ENCODE measurements around the gene ADRA2B. TPM values are rescaled to one million over a fixed set of nuclear protein-coding genes. Genes with fewer than 3 reads are reported as not detected.
A peak's percentile ranks its signal among the peaks of the same experiment; 100 is the strongest.

ADRA2B gene
- total RNA-seq, 1 donor from 2014 or later, result 5.0 TPM

GRCh38 chr2:96110621-96111256 lies 5.6 kb downstream of the ADRA2B start:
- ATAC-seq, result no peak
- DNase-seq, result peak; percentile 15
- intact Hi-C loops (cut with micrococcal nuclease), result no loop called here

DNA sequence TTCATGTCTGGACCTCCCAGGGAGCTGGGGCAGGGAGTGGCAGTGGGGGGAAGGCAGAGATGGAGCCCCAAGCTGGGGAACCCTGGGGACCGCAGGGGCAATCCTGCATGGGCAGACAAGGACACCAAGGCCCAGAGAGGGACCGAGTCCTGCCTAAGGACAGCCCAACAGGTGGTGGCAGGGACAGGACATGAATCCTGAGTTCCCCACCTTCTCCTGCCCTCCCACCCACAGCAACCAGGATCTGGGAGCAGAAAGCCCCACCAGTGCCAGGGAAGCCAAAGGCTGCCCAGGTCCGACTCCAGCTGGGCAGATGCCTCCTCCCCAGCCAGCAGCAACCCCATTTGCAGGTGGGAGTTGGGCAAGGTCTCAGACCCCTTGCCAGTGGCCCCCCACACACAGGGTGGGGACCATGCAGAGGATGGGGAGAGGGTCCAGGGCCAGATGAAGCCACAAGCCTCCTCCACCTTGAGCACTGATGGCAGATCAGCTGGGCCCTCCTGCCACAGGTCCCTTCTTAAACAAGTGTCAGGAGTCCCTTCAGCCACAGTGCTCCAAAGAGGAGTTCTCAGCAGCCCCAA lies 6.3 kb downstream of the ADRA2B start:
- no peak for ATAC-seq
- peak; percentile 23 for DNase-seq
- intact Hi-C loops (cut with micrococcal nuclease), result no loop called here

GRCh38 chr2:96109361-96109680 lies 7.0 kb downstream of the ADRA2B start:
- intact Hi-C loops (cut with micrococcal nuclease), result no loop called here
- no peak for DNase-seq
- no peak for ATAC-seq

GRCh38 chr2:96108541-96109360 lies 7.6 kb downstream of the ADRA2B start:
- intact Hi-C loops (cut with micrococcal nuclease), result no loop called here
- ATAC-seq, result peak; percentile 67
- DNase-seq, result peak; percentile 65

GRCh38 chr2:96108151-96108540 lies 8.2 kb downstream of the ADRA2B start:
- DNase-seq, result peak; percentile 11

DNA sequence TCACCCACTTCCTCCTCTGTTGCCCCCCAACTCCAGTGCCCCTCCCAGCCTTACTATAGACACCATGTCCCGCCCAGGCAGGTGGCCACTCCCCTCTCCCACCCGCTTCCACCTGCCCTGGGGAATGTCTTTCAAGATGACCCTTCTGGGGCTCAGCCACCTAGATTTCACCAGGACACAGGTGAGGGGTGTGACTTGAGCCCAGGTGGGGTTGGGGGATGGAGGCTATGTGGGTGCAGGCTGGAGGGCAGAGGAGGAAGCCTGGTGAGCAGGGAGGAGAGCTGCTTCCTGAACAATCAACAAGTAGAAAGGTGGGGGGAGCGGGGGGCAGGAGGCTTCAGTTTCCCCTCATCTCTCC lies 8.7 kb downstream of the ADRA2B start:
- ATAC-seq (no peak), DNase-seq (no peak)
- intact Hi-C loops (cut with micrococcal nuclease), result no loop called here

More at GRCh38 chr2:96108151-96108540, 8.2 kb downstream of the ADRA2B start:
- no peak for ATAC-seq
- intact Hi-C loops (cut with micrococcal nuclease), result no loop called here

GRCh38 chr2:96106991-96107707 lies 9.2 kb downstream of the ADRA2B start:
- DNase-seq, result peak; percentile 40

GRCh38 chr2:96105994-96106715 lies 10.2 kb downstream of the ADRA2B start:
- intact Hi-C loops (cut with micrococcal nuclease), result no loop called here
- ATAC-seq, result no peak
- no peak for DNase-seq

More at GRCh38 chr2:96106991-96107707, 9.2 kb downstream of the ADRA2B start:
- intact Hi-C loops (cut with micrococcal nuclease), result no loop called here
- ATAC-seq, result no peak

- intact Hi-C loops (cut with micrococcal nuclease), result no loop called here
- ATAC-seq, result no peak
Measured at GRCh38 chr2:96105152-96105915, 11.0 kb downstream of the ADRA2B start.

DNA sequence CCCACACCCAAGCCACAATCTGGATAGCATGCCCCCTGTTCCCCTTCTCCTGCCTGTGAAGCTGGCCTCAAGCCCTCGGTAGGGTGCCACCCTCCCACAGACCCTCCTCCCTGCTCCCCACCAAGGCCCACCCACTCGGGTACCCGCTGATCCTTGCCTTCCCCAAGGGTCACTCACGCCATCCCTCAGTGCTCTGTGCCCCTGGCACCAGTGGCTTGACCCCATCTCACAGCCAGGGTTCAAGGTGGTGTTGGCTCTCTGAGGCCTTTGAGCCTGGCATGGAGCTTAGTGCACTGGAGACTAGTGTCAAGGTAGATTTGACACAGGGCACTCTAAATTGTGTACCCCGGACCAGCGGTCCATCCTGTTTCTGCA lies 11.9 kb downstream of the ADRA2B start:
- ATAC-seq (no peak), DNase-seq (peak; percentile 12)
- intact Hi-C loops (cut with micrococcal nuclease), result no loop called here

More at GRCh38 chr2:96105152-96105915, 11.0 kb downstream of the ADRA2B start:
- DNase-seq, result no peak

GRCh38 chr2:96103761-96104486 lies 12.4 kb downstream of the ADRA2B start:
- intact Hi-C loops (cut with micrococcal nuclease), result no loop called here
- ATAC-seq (peak; percentile 75), DNase-seq (peak; percentile 72)

DNA sequence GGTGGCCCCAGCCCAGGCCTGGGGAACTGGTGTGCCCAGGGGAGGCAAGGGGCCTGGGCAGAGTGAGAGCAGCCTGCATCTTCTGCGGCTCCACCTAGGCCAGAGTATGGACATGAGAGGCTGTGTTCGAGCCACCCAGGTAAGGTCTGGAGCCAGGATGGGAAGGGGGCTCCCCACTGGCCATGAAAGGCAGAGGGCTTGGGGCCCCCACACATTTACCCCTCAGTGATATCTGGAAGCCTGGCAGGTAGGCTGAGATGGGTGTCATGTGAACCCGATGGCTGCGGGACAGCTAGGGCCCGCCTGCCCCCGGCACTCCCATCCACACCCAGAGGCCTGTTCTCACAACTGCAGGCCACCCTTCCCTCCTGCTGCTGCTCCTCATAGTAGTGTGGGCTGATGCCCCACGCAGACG lies 13.2 kb downstream of the ADRA2B start:
- ATAC-seq, result no peak
- intact Hi-C loops (cut with micrococcal nuclease), result no loop called here
- peak; percentile 20 for DNase-seq

- intact Hi-C loops (cut with micrococcal nuclease), result no loop called here
- ATAC-seq, result no peak
Measured at GRCh38 chr2:96102596-96103186, 13.7 kb downstream of the ADRA2B start.

DNA sequence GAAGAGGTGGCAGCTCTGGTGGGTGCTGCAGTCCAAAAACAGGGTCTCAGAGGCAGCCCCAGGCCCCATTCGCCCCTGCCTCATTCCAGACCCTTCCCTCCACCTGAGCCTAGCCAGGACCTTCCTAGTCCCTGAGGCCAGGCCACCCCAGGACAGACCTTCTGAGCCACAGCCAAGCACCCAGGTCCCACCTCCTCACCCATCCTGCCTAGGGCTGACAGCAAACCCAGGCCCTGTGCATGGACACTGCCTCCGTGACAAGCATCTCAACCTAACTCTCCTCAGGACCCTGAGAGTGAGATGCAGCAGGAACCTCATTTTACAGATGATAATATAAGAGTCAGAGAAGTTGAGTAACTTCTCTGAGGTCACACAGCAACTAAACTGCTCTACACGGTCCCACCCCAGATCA lies 15.5 kb downstream of the ADRA2B start:
- DNase-seq, result no peak
- intact Hi-C loops (cut with micrococcal nuclease), result no loop called here
- no peak for ATAC-seq

More at GRCh38 chr2:96102596-96103186, 13.7 kb downstream of the ADRA2B start:
- peak; percentile 17 for DNase-seq

- intact Hi-C loops (cut with micrococcal nuclease), result no loop called here
- peak; percentile 24 for DNase-seq
- no peak for ATAC-seq
Measured at GRCh38 chr2:96099861-96100798, 16.2 kb downstream of the ADRA2B start.

GRCh38 chr2:96098900-96099590 lies 17.3 kb downstream of the ADRA2B start:
- intact Hi-C loops (cut with micrococcal nuclease), result no loop called here
- peak; percentile 95 for ATAC-seq
- DNase-seq, result peak; percentile 85

Data from left ventricle myocardium superior (tissue), 1 donor.